HG03103 (cell line): ENCODE data around the gene PIGS.

Experiments used
- ATAC-seq: cut with Tn5 transposase; IDR thresholded peaks from one replicate; pipeline ENCODE4 v1.9.1; 2021; ENCODE audit warnings: low read depth; ENCODE audit not compliant: unreplicated experiment

PIGS gene

GRCh38 chr17:28551421-28552175 lies 19.7 kb downstream of the PIGS start:
- no peak for ATAC-seq

- ATAC-seq, result no peak
These were observed 20.5 kb downstream of the PIGS start for GRCh38 chr17:28550858-28551257.

DNA sequence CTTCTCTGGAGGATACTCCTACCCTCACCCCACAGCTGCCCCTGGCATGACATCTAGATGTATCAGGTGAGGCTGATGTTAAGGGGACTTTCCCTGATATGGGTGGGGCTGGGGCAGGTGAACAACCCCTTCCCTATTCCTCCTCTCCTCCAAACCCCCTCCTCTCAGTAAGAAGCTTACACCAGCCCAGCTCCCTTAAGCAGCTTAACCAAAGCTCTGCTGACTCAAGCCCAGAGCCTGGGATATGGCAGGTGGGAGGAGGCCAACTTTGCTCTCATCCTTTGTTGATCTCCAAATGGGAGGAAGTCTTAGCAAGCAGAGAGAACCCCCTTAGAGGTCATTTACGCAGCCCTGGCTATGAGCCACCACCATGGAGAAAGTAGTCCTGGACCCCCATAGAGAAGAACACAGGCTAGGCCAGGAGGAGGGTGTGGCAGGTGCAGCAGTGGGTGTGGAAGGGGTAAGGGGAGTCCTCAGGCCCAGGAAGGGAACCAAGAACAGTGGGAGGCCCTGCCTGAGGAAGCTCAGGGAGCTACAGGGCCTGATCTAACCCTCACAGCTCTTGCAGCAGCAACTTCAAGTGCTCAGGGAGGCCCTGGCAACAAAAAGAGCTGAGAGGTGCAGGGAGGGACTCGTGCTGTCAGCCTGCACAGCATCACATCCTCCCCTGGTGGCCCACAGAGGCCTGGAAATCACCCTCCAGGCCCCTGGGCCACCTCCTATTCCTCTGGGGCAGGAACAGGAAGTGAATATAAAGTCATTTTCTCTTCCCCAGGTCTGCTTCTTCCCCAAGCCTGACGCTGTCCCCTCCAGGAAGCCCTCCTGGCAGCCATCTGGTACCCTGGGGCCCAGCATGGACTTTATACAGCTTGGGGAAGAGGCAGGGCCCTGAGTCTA lies 21.8 kb downstream of the PIGS start:
- no peak for ATAC-seq

DNA sequence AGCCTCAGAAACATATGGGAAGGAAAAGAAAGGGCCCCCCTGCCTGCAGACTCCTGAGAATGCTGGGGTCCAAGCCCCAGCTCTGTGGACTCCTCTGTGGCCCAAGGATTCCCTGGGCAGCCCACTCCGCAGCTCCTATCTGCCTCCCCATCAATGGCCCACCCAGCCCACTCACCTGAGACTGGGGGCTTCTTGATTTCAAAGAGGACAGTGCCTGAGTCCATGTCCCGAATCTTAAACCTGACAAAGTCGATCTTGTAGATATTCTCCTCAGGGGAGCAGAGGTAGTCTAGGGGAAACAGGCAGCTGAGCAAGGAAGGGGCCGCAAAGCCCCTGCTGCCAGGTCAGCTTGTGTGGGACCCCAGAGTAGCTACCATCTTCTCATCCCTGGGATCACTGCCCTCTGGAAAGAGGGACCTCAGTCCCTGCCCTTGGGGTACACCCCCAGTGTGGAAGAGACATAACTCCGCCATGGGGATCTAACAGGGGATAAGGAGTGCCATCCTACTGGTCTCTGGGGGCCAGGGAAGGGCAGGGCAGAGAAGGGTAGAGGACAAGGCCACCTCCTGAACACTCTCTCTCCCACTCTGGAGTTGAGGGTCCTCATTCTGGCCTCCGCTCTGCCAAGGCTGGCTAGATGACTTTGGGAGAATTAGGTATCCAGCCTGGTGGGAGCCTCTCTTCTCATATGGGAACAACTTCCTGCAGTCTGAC lies 22.8 kb downstream of the PIGS start:
- no peak for ATAC-seq

- ATAC-seq, result no peak
These were observed 23.5 kb downstream of the PIGS start for GRCh38 chr17:28547623-28548416.

DNA sequence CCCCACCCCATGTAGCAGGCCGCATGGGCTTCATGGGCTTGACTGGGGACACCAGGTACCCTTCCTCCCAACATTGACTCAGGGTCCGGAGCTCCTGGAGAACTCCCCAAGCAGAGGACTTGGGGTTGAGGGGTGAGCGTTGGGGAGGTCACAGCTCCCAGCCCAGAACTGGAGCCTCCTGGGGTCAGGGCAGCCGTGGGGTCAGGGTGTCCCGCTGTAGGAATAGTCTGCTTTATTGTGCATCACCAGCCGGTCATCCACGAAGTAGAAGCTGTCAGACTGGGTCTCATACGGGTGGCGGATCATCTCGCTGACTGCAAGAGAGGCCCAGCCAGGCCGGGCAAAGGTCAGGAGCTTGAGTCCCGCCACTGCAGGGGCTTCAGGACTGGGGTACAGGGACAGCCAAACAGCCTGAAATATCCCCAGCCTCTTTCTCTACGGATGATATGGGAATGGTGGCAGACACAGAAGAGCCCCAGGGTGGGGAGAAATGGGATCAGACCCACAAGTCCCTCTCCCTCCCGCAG lies 24.2 kb downstream of the PIGS start:
- no peak for ATAC-seq

GRCh38 chr17:28545787-28546415 lies 25.4 kb downstream of the PIGS start:
- ATAC-seq, result no peak

DNA sequence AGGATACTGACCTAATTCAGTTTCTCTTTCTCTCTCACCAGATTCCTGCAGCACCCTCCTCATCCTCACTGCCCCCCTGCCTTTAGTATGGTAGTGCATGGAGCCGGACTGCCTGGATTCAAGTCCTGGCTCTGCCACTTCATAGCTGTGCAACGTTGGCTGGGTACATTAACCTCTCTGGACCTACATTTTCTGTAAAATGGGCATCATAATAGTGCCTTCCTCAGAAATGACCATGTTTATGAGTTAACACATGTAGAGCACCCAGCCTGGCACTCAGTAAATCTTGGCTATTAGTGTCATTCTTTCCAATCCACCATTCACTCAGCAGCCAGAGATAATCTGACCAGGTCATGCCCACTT lies 26.2 kb downstream of the PIGS start:
- ATAC-seq, result no peak

DNA sequence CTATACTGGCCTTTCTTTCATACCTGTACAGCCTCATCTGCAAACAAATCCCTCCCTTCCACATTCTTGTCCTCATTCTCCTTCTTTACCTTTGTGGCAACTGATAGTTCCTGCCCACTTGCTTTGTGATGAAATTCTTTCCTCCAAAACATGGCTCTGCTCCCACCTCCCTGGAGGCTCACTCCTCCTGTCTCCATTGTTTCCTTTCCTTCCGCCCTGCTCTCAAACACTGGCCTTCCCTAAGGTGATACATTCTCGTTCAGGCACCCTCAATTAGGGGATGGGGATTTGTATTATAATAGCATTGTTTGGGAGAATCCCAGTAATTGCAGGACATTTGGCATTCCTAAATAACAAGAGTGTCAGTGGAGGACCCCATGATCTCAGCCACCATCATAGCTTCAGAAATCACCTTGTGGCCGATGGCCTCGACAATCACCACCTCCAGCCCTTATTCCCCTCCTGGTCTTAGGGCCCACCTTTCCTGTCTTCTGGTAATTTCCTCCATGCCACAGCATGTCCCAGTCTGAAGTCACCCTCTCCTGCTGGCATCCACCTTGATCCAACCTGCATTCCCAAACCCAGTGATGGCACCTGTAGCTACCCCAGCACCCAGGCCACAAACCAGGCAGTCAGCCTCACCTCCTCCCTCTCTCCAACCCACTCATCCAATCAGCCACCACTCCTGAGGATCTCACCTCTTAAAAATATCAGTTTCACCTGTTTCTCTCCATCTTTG lies 26.8 kb downstream of the PIGS start:
- no peak for ATAC-seq

GRCh38 chr17:28541439-28541838 lies 29.9 kb downstream of the PIGS start:
- ATAC-seq, result no peak

- no peak for ATAC-seq
These were observed 31.1 kb downstream of the PIGS start for GRCh38 chr17:28540231-28540630.

DNA sequence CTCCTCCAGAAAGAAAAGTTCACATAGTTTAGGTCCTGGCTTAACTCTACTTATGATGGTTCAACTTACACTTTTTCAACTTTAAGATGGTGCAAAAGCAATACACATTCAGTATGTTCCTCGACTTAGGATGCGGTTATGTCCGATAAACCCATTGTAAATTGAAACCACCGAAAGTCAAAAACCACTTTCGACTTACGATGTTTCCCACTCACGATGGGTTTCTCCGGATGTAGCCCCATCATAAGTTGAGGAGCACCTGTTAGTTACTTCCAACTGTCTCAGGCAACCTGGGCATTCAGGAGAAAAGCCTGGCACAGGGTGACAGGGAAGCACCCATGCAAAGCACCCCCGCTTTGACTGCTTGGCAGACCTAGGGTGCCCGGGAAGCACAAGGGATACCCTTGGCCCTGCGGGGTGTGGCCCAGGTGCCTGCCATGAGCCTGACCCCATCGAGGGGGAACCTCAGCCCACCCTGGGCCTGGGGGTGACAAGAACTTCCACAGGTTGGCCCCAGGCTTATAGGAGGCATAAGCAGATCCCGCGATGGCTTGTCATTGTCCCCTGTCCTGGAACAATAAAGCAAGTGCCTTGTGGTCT lies 32.9 kb downstream of the PIGS start:
- ATAC-seq, result no peak

DNA sequence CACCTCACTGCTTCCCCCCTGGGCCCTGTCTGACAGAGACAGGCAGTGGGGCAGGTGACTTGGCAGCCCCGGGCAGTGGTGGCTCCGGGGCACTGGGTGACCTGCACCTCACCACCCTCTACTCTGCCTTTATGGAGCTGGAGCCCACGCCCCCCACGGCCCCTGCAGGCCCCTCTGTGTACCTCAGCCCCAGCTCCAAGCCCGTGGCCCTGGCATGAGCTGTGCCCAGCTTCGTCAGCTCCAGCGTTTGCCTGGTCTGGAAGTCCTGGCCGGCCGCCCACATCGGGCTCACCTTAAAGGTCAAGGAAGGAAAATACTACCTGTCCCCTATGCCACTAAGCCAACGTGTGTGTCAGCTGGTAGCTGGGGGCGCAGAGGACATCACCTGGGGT lies 34.1 kb downstream of the PIGS start:
- ATAC-seq, result no peak

- no peak for ATAC-seq
These were observed 34.6 kb downstream of the PIGS start for GRCh38 chr17:28536532-28537218.

- no peak for ATAC-seq
These were observed 36.5 kb downstream of the PIGS start for GRCh38 chr17:28534740-28535375.

- ATAC-seq, result no peak
These were observed 38.1 kb downstream of the PIGS start for GRCh38 chr17:28533091-28533807.
